Measurements from ENCODE around the gene RNF187. TPM values are rescaled to one million over a fixed set of nuclear protein-coding genes. Genes with fewer than 3 reads are reported as not detected.

Gene RNF187
- total and polyA plus RNA-seq, 10 of the 15 experiments (the other 5 are each of a cell fraction or from before 2014, with no cell fraction given): 2.6 to 116 (median 29.5) TPM

- no peak overlapping the region for H3K4me3 ChIP-seq
- no peak overlapping the region for H3K4me2 ChIP-seq (ENCODE audit: control insufficient read depth, insufficient read depth)
- DNase-seq (ENCODE audit: low read depth, low spot score): no peak
- RAD21 ChIA-PET (ENCODE audit: unreplicated experiment): no interaction called here
- no peaks in the 10 kb centered on the region for H4K20me1 ChIP-seq (ENCODE audit: control insufficient read depth, insufficient read depth)
- no TSS peak for BruUV-seq (replicated peaks)
- no peaks in the 10 kb centered on the region for H3K79me2 ChIP-seq (ENCODE audit: control insufficient read depth, insufficient read depth, low read length)
- TF ChIP-seq PML (IDR thresholded peaks at IDR 0.05; ENCODE audit: low read length) (no peak), MLLT1 (IDR thresholded peaks at IDR 0.05) (no peak), JUNB (IDR thresholded peaks at IDR 0.05) (no peak), CHD1 (IDR thresholded peaks at IDR 0.05; ENCODE audit: low read depth, low read length) (no peak), ZSCAN29 (IDR thresholded peaks at IDR 0.05) (no peak), CHD2 (IDR thresholded peaks at IDR 0.05; ENCODE audit: borderline replicate concordance, low read depth, low read length) (no peak), ESRRA (IDR thresholded peaks at IDR 0.05; ENCODE audit: low read length) (no peak), ZBTB40 (IDR thresholded peaks at IDR 0.05; ENCODE audit: borderline replicate concordance) (no peak), HDAC6 (IDR thresholded peaks at IDR 0.05; ENCODE audit: unreplicated experiment) (no peak)
- SMC1A ChIA-PET (ENCODE audit: uncharacterized antibody, unreplicated experiment): no interaction called here
- intact Hi-C loops (cut with micrococcal nuclease; ENCODE audit: unreplicated experiment) (no loop called here), in situ Hi-C loops (cut with MboI) (no loop called here)
- CTCF ChIA-PET: no interaction called here
- no peaks in the 10 kb centered on the region for H3K36me3 ChIP-seq (ENCODE audit: control insufficient read depth in 2 of 2, insufficient read depth in 2 of 2, low read length in 1 of 2)
- WGBS (ENCODE audit: insufficient coverage, insufficient replicate concordance, low lambda C conversion rate, missing lambda C conversion rate): 36% methylated on average over 9 of the region's 9 CpGs
- H3K27me3 ChIP-seq (replicated peaks in 1 of 2; ENCODE audit: control insufficient read depth in 2 of 2, insufficient read depth in 2 of 2, low read length in 1 of 2): no peaks in the 10 kb centered on the region
- no peak overlapping the region for H3K9ac ChIP-seq (ENCODE audit: control insufficient read depth, insufficient read depth, low read length)
- H3K4me1 ChIP-seq (ENCODE audit: control insufficient read depth, insufficient read depth, low read length): no peaks in the 10 kb centered on the region
- no peak for ATAC-seq
- H3K9me3 ChIP-seq (replicated peaks; ENCODE audit: control insufficient read depth, insufficient read depth, low read length): no peaks in the 10 kb centered on the region
- H3K27ac ChIP-seq (ENCODE audit: control insufficient read depth, insufficient read depth): no peak overlapping the region
- POLR2A ChIA-PET: no interaction called here
- no peak overlapping the region for H2AFZ ChIP-seq (ENCODE audit: control insufficient read depth, low read depth, low read length)
- FAIRE-seq: no peak
These were observed 53.2 kb downstream of the RNF187 start for GRCh38 chr1:228540161-228540917.
